WTC11 (cell line): ENCODE data around the gene SPATC1L. TPM values are rescaled to one million over a fixed set of nuclear protein-coding genes. Genes with fewer than 3 reads are reported as not detected.

Experiments
- ATAC-seq: fragments of 200-7000 bp; cut with Tn5 transposase; 2 replicates; pipeline ENCODE4 v1.10.0; 2021; ENCODE audit warnings: mild to moderate bottlenecking, moderate library complexity
- CTCF ChIA-PET: fragments of 300-600 bp; sonication (Branson Sonifier 250); formaldehyde crosslinking; loops from one replicate; lab custom pipeline; 2021; ENCODE audit warnings: antibody characterized with exemption; lab: Charles Lee
- POLR2A ChIA-PET: fragments of 350-600 bp; sonication (Branson Sonifier 250); formaldehyde crosslinking; loops from one replicate; lab custom pipeline; 2021; ENCODE audit warnings: antibody characterized with exemption; lab: Charles Lee
- DNase-seq: peaks from one replicate; pipeline ENCODE4 v3.0.0; 2021; ENCODE audit warnings: low spot score
- H3K27ac Mint-ChIP-seq: 2 replicates; pipeline ENCODE4 v1.8.0; 2021; ENCODE audit warnings: mixed read lengths
- H3K27me3 Mint-ChIP-seq: 2 replicates; pipeline ENCODE4 v1.8.0; 2021; ENCODE audit warnings: low read depth, mild to moderate bottlenecking, moderate library complexity, mixed read lengths
- H3K36me3 Mint-ChIP-seq: 2 replicates; pipeline ENCODE4 v1.8.0; 2021; ENCODE audit warnings: mixed read lengths
- H3K4me1 Mint-ChIP-seq: 2 replicates; pipeline ENCODE4 v1.8.0; 2022; ENCODE audit warnings: mixed read lengths
- H3K4me3 Mint-ChIP-seq: 2 replicates; pipeline ENCODE4 v1.8.0; 2021; ENCODE audit warnings: mild to moderate bottlenecking, moderate library complexity, mixed read lengths
- H3K9me3 Mint-ChIP-seq: 2 replicates; pipeline ENCODE4 v1.8.0; 2021; ENCODE audit warnings: mixed read lengths
- FOXJ3 ChIP-seq: sonication (generic); formaldehyde crosslinking; IDR thresholded peaks from 2 replicates; pipeline ENCODE4 v1.9.0; 2021; ENCODE audit warnings: missing genetic modification reagents, mild to moderate bottlenecking, borderline replicate concordance
- HMGA2 ChIP-seq: fragments of 250-450 bp; sonication (Bioruptor Pico); IDR thresholded peaks from 2 replicates; pipeline ENCODE4 v1.4.0; 2021; ENCODE audit warnings: mild to moderate bottlenecking, moderate library complexity
- IRF2 ChIP-seq: sonication (generic); formaldehyde crosslinking; IDR thresholded peaks from 2 replicates; pipeline ENCODE4 v1.8.0; 2022; ENCODE audit warnings: low read depth, missing genetic modification reagents, borderline replicate concordance
- JUN ChIP-seq: sonication (generic); formaldehyde crosslinking; IDR thresholded peaks from 2 replicates; pipeline ENCODE4 v1.8.0; 2023; ENCODE audit warnings: mild to moderate bottlenecking, missing genetic modification reagents
- NFE2L1 ChIP-seq: sonication (generic); formaldehyde crosslinking; IDR thresholded peaks from 2 replicates; pipeline ENCODE4 v1.8.1; 2023; ENCODE audit warnings: missing genetic modification reagents
- SOX15 ChIP-seq: fragments of 250-450 bp; sonication (Bioruptor Pico); IDR thresholded peaks from 2 replicates; pipeline ENCODE4 v1.9.0; 2021; ENCODE audit warnings: mild to moderate bottlenecking
- ZNF219 ChIP-seq: sonication (generic); formaldehyde crosslinking; IDR thresholded peaks from 2 replicates; pipeline ENCODE4 v1.8.0; 2023; ENCODE audit warnings: missing genetic modification reagents, mild to moderate bottlenecking, borderline replicate concordance
- ZNF232 ChIP-seq: sonication (generic); formaldehyde crosslinking; IDR thresholded peaks from 2 replicates; pipeline ENCODE4 v1.8.0; 2022; ENCODE audit warnings: mild to moderate bottlenecking, missing genetic modification reagents
- total RNA-seq: library from RNA; stranded (reverse); gene quantifications from 3 replicates; pipeline ENCODE4 v1.2.3, GENCODE V29; 2021
- TF ChIP-seq, protein P1 (sequence below): fragments of 250-450 bp; sonication (Bioruptor Pico); IDR thresholded peaks from 2 replicates; pipeline ENCODE4 v2.1.2; 2022; ENCODE audit warnings: mild to moderate bottlenecking, moderate library complexity
- TF ChIP-seq, protein P2 (sequence below): sonication (generic); formaldehyde crosslinking; IDR thresholded peaks from 2 replicates; pipeline ENCODE4 v1.8.1; 2022; ENCODE audit warnings: low read depth, missing genetic modification reagents, borderline replicate concordance
- TF ChIP-seq, protein P3 (sequence below): sonication (generic); formaldehyde crosslinking; IDR thresholded peaks from 2 replicates; pipeline ENCODE4 v1.8.0; 2023; ENCODE audit warnings: mild to moderate bottlenecking, missing genetic modification reagents
- TF ChIP-seq, protein P4 (sequence below): sonication (generic); formaldehyde crosslinking; IDR thresholded peaks from 2 replicates; pipeline ENCODE4 v1.8.1; 2022; ENCODE audit warnings: mild to moderate bottlenecking, missing genetic modification reagents, moderate library complexity, borderline replicate concordance
- TF ChIP-seq, protein P5 (sequence below): fragments of 250-450 bp; sonication (Bioruptor Pico); IDR thresholded peaks from 2 replicates; pipeline ENCODE4 v1.9.0; 2021; ENCODE audit warnings: mild to moderate bottlenecking
- TF ChIP-seq, protein P6 (sequence below): sonication (generic); formaldehyde crosslinking; IDR thresholded peaks from 2 replicates; pipeline ENCODE4 v1.8.0; 2022; ENCODE audit warnings: mild to moderate bottlenecking, missing genetic modification reagents

SPATC1L gene
- total RNA-seq, 1 experiment from 2014 or later: 61.7 TPM

DNA sequence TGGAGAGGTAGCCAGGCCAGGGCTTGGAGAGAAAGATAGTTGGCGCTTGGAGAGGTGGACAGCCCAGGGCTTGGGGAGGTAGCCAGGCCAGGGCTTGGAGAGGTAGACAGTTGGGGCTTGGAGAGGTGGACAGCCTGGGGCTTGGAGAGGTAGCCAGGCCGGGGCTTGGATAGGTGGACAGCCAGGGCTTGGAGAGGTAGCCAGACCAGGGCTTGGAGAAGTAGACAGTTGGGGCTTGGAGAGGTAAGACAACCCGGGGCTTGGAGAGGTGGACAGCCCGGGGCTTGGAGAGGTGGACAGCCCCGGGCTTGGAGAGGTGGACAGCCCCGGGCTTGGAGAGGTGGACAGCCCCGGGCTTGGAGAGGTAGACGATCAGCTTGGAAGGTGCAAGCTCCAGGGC lies 36.6 kb upstream of the SPATC1L start:
- POLR2A ChIA-PET: no interaction called here
- Mint-ChIP-seq H3K9me3 (peaks cover 6% of the 10 kb centered on the region), H3K4me3 (no peak overlapping the region), H3K27me3 (no peaks in the 10 kb centered on the region), H3K36me3 (peaks cover 44% of the 10 kb centered on the region), H3K4me1 (no peaks in the 10 kb centered on the region), H3K27ac (no peak overlapping the region)
- TF ChIP-seq FOXJ3 (CRISPR knock-in tag): no peak
- TF ChIP-seq JUN: no peak
- TF ChIP-seq, protein P1, sequence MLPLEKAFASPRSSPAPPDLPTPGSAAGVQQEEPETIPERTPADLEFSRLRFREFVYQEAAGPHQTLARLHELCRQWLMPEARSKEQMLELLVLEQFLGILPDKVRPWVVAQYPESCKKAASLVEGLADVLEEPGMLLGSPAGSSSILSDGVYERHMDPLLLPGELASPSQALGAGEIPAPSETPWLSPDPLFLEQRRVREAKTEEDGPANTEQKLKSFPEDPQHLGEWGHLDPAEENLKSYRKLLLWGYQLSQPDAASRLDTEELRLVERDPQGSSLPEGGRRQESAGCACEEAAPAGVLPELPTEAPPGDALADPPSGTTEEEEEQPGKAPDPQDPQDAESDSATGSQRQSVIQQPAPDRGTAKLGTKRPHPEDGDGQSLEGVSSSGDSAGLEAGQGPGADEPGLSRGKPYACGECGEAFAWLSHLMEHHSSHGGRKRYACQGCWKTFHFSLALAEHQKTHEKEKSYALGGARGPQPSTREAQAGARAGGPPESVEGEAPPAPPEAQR (CRISPR knock-in tag): no peak
- ATAC-seq (no peak), DNase-seq (no peak)
- CTCF ChIA-PET: no interaction called here

DNA sequence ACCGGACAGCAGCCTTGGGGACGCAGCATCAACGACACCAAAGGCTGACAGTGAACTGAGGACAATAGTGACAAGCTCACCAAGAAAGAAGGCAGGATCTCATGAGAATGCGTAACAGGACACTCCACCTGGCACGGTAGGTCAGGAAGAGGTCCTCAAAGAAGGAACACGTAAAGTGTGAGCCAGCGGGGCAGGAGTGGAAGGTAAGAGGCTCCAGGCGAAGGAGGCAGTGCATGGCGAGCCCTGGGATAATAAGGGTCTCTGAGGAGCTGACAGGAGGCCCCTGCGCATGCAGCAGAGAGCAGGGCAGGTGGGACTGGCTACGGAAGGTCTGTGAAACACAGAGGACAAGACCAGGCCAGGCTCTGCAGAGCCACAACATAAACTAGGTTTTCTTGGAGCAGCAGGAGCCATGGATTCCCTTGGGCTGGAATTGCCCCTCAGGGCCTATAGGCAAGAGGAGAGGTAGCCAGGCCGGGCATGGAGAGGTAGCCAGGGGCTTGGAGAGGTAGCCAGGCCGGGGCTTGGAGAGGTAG lies 36.1 kb upstream of the SPATC1L start:
- no peak for TF ChIP-seq HMGA2
- TF ChIP-seq SOX15 (CRISPR knock-in tag): no peak
- TF ChIP-seq, protein P2, sequence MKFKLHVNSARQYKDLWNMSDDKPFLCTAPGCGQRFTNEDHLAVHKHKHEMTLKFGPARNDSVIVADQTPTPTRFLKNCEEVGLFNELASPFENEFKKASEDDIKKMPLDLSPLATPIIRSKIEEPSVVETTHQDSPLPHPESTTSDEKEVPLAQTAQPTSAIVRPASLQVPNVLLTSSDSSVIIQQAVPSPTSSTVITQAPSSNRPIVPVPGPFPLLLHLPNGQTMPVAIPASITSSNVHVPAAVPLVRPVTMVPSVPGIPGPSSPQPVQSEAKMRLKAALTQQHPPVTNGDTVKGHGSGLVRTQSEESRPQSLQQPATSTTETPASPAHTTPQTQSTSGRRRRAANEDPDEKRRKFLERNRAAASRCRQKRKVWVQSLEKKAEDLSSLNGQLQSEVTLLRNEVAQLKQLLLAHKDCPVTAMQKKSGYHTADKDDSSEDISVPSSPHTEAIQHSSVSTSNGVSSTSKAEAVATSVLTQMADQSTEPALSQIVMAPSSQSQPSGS (CRISPR knock-in tag): no peak
- TF ChIP-seq IRF2 (CRISPR knock-in tag): no peak
- TF ChIP-seq, protein P3, sequence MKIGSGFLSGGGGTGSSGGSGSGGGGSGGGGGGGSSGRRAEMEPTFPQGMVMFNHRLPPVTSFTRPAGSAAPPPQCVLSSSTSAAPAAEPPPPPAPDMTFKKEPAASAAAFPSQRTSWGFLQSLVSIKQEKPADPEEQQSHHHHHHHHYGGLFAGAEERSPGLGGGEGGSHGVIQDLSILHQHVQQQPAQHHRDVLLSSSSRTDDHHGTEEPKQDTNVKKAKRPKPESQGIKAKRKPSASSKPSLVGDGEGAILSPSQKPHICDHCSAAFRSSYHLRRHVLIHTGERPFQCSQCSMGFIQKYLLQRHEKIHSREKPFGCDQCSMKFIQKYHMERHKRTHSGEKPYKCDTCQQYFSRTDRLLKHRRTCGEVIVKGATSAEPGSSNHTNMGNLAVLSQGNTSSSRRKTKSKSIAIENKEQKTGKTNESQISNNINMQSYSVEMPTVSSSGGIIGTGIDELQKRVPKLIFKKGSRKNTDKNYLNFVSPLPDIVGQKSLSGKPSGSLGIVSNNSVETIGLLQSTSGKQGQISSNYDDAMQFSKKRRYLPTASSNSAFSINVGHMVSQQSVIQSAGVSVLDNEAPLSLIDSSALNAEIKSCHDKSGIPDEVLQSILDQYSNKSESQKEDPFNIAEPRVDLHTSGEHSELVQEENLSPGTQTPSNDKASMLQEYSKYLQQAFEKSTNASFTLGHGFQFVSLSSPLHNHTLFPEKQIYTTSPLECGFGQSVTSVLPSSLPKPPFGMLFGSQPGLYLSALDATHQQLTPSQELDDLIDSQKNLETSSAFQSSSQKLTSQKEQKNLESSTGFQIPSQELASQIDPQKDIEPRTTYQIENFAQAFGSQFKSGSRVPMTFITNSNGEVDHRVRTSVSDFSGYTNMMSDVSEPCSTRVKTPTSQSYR (CRISPR knock-in tag): no peak
- TF ChIP-seq, protein P4, sequence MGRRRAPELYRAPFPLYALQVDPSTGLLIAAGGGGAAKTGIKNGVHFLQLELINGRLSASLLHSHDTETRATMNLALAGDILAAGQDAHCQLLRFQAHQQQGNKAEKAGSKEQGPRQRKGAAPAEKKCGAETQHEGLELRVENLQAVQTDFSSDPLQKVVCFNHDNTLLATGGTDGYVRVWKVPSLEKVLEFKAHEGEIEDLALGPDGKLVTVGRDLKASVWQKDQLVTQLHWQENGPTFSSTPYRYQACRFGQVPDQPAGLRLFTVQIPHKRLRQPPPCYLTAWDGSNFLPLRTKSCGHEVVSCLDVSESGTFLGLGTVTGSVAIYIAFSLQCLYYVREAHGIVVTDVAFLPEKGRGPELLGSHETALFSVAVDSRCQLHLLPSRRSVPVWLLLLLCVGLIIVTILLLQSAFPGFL: no peak
- no peak for TF ChIP-seq FOXJ3 (CRISPR knock-in tag)
- H3K27me3 Mint-ChIP-seq: no peaks in the 10 kb centered on the region
- no peaks in the 10 kb centered on the region for H3K4me1 Mint-ChIP-seq
- H3K27ac Mint-ChIP-seq: peak overlapping the region; percentile 55; the same call in 1 of the 2 replicates
- no peak overlapping the region for H3K4me3 Mint-ChIP-seq
- no peak for DNase-seq
- CTCF ChIA-PET: no interaction called here
- no peak for ATAC-seq
- POLR2A ChIA-PET: no interaction called here
- peaks cover 1% of the 10 kb centered on the region for H3K9me3 Mint-ChIP-seq
- peaks cover 39% of the 10 kb centered on the region for H3K36me3 Mint-ChIP-seq

DNA sequence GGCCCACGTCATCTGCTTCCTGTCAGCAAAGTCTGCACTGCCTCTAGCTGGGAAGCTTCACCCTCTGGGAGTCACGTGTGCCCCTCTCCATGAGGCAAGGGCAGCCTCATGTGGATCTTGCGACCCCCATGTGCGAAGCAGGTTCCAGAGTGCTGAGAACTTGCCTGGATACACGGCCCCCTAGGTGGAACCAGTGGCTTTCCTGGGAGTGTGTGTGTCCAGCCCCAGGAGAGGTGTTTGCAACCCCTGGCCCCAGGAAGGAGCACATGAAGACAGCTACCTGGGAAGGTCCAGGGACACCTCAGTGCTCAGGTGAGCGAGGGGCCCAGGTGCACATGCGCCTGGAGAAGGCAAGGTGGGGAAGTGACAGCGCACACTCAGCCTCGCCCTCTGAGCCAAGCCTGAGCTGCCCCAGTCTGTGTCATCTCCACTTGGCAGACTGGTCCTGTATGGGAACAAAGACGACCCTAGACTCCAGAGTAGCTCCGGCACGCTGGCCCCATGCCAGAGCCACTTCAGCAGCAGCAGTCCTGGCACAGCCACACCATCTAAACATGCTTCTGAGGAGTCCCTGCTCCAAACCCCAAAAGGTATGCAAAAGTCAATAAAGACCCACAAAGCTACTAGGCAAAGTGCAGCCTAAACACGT lies 35.5 kb upstream of the SPATC1L start:
- Mint-ChIP-seq H3K27me3 (no peaks in the 10 kb centered on the region), H3K9me3 (no peaks in the 10 kb centered on the region), H3K27ac (peak overlapping the region; percentile 64; the same call in 1 of the 2 replicates), H3K4me3 (no peak overlapping the region), H3K4me1 (no peaks in the 10 kb centered on the region), H3K36me3 (peaks cover 37% of the 10 kb centered on the region)
- TF ChIP-seq, protein P5, sequence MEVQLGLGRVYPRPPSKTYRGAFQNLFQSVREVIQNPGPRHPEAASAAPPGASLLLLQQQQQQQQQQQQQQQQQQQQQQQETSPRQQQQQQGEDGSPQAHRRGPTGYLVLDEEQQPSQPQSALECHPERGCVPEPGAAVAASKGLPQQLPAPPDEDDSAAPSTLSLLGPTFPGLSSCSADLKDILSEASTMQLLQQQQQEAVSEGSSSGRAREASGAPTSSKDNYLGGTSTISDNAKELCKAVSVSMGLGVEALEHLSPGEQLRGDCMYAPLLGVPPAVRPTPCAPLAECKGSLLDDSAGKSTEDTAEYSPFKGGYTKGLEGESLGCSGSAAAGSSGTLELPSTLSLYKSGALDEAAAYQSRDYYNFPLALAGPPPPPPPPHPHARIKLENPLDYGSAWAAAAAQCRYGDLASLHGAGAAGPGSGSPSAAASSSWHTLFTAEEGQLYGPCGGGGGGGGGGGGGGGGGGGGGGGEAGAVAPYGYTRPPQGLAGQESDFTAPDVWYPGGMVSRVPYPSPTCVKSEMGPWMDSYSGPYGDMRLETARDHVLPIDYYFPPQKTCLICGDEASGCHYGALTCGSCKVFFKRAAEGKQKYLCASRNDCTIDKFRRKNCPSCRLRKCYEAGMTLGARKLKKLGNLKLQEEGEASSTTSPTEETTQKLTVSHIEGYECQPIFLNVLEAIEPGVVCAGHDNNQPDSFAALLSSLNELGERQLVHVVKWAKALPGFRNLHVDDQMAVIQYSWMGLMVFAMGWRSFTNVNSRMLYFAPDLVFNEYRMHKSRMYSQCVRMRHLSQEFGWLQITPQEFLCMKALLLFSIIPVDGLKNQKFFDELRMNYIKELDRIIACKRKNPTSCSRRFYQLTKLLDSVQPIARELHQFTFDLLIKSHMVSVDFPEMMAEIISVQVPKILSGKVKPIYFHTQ (CRISPR knock-in tag): no peak
- TF ChIP-seq NFE2L1 (CRISPR knock-in tag): no peak
- no peak for TF ChIP-seq ZNF232 (CRISPR knock-in tag)
- TF ChIP-seq, protein P6, sequence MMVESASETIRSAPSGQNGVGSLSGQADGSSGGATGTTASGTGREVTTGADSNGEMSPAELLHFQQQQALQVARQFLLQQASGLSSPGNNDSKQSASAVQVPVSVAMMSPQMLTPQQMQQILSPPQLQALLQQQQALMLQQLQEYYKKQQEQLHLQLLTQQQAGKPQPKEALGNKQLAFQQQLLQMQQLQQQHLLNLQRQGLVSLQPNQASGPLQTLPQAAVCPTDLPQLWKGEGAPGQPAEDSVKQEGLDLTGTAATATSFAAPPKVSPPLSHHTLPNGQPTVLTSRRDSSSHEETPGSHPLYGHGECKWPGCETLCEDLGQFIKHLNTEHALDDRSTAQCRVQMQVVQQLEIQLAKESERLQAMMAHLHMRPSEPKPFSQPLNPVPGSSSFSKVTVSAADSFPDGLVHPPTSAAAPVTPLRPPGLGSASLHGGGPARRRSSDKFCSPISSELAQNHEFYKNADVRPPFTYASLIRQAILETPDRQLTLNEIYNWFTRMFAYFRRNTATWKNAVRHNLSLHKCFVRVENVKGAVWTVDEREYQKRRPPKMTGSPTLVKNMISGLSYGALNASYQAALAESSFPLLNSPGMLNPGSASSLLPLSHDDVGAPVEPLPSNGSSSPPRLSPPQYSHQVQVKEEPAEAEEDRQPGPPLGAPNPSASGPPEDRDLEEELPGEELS (CRISPR knock-in tag): no peak
- TF ChIP-seq ZNF219 (CRISPR knock-in tag): no peak
- DNase-seq (no peak), ATAC-seq (no peak)
- POLR2A ChIA-PET: no interaction called here
- CTCF ChIA-PET: no interaction called here
